GF-D8 (cell line): ENCODE measurements around the gene ADCY2.

ENCODE experiments used
- DNase-seq: peaks from one replicate; lab custom pipeline; 2025; lab: John Stamatoyannopoulos, UW

ADCY2 gene

DNA sequence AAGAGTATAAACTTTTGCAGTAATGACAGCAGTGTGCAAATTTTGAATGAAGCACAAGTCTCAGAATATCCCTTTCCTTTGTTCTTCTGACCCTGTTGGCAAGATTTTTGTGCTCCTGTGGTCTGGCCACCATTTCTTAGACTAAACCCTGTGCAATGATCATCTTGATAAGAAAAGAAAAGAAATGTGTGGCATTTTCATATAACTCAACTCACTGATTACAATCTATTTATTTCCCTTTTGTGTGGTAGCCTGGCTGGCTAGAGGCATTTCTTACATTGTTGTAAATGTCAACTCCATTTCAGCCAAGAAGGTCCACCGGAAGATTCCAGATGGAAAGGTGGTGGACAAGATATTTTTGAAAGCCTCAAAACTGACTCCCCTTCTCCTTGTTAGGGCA is 41.9 kb downstream of the ADCY2 start:
- no peak for DNase-seq

GRCh38 chr5:7445068-7445467 is 49.1 kb downstream of the ADCY2 start:
- no peak for DNase-seq

GRCh38 chr5:7445831-7446230 is 49.9 kb downstream of the ADCY2 start:
- DNase-seq = no peak

- DNase-seq = no peak
These were observed 51.0 kb downstream of the ADCY2 start for GRCh38 chr5:7446913-7447312.

GRCh38 chr5:7453947-7454346 is 58.0 kb downstream of the ADCY2 start:
- no peak for DNase-seq

DNA sequence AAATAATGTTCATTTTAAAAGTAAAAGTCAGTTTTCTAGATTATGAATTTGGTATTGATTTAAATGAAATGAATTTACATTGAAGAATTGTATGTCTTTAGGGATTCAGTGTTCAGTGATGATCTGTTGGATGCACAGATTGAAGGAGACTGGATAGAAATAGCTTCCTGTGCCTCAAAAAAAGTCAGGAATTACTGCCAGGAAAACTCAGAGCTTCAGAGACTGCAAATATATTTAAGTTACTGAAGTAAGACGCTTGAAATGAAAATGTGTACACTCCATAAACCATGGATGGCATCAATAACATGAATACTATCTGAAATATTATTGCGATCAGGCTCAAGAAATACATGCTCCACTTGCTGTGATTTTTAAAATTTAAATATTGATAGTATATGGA is 60.3 kb downstream of the ADCY2 start:
- DNase-seq = no peak

- no peak for DNase-seq
These were observed 65.4 kb downstream of the ADCY2 start for GRCh38 chr5:7461371-7461770.

DNA sequence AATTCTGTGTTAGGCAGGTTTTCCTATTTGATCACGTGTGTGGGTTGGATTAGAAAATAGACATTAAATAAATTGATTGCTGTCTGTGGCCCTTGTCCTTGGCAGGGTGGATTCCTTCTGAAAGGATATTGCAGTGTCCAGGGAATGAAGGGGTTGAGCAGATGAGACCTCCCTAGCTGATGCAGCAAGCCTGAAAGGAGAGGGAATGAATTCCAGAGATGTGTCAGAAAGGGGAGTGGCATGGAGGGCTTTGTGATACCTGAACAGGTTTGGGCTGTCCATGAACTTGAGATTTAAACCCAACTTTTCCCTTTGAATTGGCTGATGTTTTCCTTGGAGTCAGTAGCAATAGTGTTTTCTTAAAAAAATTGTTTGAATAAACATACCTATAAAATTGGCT is 66.8 kb downstream of the ADCY2 start:
- no peak for DNase-seq

DNA sequence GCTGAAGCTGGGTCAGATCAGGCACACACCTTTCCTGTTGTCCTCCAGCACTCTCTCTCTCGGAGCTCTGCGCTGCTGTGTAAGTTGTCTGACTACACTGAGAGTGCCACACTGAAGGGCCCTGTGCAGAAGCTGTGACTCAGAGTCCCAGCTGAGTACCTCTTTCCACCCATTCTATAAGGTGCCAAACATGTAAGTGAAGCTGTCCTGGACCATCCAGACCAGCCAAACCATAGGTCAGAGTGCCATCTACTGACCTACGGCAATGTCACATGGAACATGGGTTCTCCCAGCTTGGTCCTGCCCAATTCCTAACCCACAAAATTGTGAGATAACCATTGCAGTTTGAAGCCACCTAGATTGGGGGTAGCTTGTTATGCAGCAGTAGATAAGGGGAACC is 68.2 kb downstream of the ADCY2 start:
- no peak for DNase-seq

- DNase-seq = no peak
These were observed 71.2 kb downstream of the ADCY2 start for GRCh38 chr5:7467179-7467578.

- no peak for DNase-seq
These were observed 72.8 kb downstream of the ADCY2 start for GRCh38 chr5:7468742-7469141.

GRCh38 chr5:7471710-7472109 is 75.8 kb downstream of the ADCY2 start:
- DNase-seq = no peak

DNA sequence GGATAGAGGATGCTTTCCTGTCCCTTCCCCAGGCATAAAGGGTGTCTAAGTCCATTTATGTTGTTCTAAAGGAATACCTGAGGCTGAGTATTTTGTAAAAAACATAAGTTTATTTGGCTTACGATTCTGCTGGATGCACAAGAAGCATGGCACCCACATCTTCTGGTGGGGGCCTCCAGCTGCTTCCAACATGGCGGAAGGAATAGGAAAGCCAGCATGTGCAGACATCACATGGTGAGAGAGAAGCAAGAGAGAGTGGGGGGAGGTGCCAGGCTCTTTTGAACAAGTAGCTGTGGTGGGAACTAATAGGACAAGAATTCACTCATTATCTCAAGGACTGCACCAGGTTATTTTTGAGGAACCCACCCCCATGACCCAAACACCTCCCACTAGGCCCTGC is 77.2 kb downstream of the ADCY2 start:
- DNase-seq = no peak

DNA sequence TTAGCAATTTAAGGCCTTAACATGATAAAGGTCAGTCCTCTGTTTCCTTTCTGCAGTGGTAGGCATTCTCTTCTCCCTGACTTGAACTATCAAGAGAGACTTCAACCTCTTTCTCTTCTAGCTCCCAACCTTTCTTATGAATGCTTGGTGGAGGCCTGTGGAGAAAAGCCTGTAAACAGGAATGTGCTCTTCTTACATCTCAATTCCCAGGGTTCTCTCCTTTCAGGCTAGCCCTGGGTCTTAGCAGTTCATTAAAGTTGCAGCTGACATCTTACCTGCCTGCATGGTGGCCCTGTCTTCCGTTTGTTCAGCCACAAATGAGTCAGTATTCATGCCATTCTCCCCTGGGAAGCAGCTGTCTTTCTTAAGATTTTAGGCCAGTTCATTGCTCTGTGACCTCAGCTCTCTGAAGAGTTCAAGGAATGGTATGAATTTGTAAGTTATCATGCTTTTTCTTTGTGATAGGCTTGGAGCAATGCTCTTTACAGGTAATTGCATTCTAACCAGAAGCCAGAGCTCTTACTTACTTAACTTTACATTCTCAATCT is 77.8 kb downstream of the ADCY2 start:
- DNase-seq = no peak

- DNase-seq = no peak
These were observed 79.0 kb downstream of the ADCY2 start for GRCh38 chr5:7474821-7475403.

DNA sequence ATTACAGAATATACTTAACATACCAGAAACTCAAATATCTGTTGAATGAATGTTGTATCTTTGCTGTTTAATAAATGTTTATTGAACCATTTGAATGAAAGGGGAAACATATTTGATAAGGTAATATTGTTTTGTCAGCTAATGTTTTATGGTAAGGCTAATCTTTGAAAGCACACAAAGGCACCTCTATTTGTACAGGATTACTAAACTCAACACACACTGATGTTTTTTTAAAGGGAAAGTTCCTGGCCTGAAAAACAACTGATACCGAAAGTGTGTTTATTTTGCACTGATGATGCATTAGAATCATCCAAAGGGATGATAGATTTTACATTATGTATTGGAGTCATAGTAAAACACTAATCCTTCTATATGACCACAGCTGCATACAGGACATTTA is 82.5 kb downstream of the ADCY2 start:
- no peak for DNase-seq

DNA sequence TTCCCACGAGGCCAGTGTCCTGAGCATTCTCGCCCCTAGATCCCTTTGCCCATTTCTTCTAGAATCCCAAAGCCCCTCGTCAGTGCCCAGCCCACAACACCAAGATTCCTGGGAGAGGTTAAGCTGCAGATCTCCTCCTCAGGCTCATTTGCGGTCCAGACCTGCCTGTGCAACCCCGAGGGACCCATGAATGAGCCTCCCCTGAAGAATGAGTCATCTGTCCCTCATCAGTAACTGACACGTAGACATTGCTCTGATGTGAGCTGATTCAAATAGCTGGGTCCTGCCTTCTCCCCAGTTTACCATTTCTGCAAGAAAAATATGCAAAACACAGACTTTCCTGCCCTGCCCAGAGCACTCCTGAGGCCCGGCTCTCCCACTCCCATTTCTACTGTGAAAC is 92.8 kb downstream of the ADCY2 start:
- no peak for DNase-seq

DNA sequence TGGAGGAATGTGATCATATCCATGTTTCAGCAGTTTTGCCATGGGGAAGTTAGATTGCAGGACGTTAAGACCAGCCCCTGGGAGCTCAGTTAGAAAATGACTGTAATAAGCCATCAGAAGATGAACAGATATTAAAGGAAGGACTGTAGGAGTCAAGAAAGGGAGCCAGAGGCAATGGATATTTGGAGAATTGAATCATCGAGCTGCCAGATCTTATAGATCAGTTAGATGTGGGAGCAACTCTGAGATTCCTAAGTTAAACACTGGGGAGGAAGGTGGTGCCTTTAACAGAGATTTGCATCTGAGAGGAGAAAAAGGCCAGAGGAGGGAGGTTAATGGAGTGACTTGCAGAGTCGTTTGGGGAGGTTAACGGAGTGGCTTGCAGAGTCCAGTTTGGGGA is 96.4 kb downstream of the ADCY2 start:
- no peak for DNase-seq

DNA sequence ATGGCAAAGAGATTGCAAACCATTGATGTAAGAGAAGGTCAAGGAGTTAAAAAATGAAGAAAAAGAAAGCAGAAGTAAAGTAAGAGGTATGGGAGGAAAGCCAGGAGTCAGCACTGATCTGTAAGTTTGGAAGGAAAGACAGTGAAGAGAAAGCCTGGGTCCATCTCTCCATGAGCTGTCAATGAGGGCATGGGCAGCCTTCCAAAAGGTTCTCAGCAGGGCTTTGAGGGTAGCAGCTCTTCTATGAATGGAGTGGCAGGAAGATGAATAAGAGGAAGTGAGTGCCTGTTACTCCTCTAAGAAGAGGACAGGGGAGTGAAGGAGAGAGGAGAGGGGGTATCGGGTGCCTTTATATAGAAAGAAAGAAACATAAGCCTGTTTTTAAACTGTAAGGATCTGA is 97.1 kb downstream of the ADCY2 start:
- DNase-seq = no peak

- DNase-seq = no peak
These were observed 97.7 kb downstream of the ADCY2 start for GRCh38 chr5:7493622-7494021.

DNA sequence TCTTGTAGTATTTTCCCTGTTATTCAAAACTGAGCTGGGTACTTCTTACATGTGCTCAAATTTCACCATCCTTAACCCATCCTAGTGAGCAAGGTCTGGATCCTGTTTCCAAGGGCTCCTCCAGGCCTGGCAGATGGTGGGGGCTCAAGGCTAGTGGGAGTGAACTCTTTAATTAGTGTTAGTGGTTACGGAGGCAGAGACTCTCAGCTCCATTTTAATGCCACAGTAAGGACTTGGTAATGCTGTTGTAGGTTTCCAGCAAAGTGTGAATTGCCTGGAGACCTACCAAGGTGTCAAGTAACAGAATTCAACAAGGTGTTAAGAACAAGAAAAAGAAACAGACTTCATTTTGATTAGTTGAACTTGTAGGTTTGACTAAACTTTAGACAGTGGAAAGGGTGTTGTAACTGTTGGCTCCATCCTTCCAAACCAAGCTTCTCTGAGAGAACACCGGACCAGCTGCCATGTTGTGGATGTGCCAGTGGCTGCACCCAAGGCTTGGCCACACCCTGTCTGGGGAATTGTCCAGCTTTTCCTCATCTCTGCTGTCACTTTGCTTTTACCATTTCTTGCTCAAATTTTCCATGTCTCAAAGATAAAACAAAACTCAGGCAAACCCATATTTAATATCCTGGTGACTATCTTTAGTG is 98.7 kb downstream of the ADCY2 start:
- no peak for DNase-seq

DNA sequence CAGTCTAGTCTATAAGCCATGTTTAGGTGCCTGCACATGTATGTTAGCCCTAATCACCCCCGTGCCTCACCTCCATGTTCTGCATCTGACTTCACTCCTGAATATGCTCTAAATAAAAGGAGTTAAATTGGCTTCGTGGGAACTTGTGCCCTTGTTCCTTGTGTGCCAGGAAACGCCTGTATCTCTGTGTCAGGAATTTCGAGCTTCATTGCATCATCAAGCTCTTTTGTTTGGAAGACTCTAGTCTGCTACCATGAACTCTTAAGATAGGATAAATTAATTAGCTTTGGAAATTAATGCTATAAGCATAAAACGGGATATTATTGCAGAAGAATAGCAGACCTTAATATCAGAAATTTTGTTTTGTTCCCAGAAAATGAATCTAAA is 99.2 kb downstream of the ADCY2 start:
- no peak for DNase-seq

- DNase-seq = no peak
These were observed 104.3 kb downstream of the ADCY2 start for GRCh38 chr5:7500256-7500655.

GRCh38 chr5:7501061-7501460 is 105.1 kb downstream of the ADCY2 start:
- DNase-seq = no peak
